ENCODE data around the gene TMLHE.

GRCh38 chrX:155544881-155545280 lies 67.9 kb downstream of the TMLHE start:
- TF ChIP-seq POLR2AphosphoS5 (IDR thresholded peaks at IDR 0.05; ENCODE audit: low read depth) (no peak), EZH2phosphoT487 (IDR thresholded peaks at IDR 0.05; ENCODE audit: unreplicated experiment) (no peak), CTCF (conservative IDR thresholded peaks at IDR 0.05; ENCODE audit: low read depth in 2 of 2) (no peak), EZH2 (IDR thresholded peaks at IDR 0.05; ENCODE audit: low read depth, unreplicated experiment) (no peak), ZNF114 (CRISPR knock-in tag; IDR thresholded peaks at IDR 0.05) (no peak), REST (IDR thresholded peaks at IDR 0.05; ENCODE audit: unreplicated experiment) (no peak), NANOG (IDR thresholded peaks at IDR 0.05; ENCODE audit: borderline replicate concordance) (no peak), ZNF462 (CRISPR knock-in tag; IDR thresholded peaks at IDR 0.05) (no peak), JUNB (IDR thresholded peaks at IDR 0.05; ENCODE audit: unreplicated experiment) (no peak)

Measured in GM23338 (cell line).